ENCODE measurements around the gene CEMIP2.

DNA sequence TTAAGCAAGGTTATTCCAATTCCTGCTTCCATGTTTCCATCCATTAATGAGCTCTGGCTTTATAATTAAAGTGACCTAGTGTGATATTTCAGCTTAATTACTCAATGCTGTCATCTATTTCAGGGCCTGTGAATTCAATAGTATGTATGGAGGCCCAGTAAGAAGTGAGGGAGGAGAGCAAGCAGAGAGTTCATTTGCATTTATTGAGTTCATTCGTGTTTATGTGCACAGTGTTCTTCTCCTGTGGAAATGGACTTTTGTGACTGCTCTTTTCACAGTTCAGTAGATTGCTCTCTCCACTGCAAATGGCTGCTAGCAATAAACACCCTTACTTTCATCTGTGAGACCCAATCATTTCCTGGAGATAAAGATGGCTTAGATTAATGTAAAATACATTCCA lies 130.9 kb downstream of the CEMIP2 start:
- TF ChIP-seq, protein P1, sequence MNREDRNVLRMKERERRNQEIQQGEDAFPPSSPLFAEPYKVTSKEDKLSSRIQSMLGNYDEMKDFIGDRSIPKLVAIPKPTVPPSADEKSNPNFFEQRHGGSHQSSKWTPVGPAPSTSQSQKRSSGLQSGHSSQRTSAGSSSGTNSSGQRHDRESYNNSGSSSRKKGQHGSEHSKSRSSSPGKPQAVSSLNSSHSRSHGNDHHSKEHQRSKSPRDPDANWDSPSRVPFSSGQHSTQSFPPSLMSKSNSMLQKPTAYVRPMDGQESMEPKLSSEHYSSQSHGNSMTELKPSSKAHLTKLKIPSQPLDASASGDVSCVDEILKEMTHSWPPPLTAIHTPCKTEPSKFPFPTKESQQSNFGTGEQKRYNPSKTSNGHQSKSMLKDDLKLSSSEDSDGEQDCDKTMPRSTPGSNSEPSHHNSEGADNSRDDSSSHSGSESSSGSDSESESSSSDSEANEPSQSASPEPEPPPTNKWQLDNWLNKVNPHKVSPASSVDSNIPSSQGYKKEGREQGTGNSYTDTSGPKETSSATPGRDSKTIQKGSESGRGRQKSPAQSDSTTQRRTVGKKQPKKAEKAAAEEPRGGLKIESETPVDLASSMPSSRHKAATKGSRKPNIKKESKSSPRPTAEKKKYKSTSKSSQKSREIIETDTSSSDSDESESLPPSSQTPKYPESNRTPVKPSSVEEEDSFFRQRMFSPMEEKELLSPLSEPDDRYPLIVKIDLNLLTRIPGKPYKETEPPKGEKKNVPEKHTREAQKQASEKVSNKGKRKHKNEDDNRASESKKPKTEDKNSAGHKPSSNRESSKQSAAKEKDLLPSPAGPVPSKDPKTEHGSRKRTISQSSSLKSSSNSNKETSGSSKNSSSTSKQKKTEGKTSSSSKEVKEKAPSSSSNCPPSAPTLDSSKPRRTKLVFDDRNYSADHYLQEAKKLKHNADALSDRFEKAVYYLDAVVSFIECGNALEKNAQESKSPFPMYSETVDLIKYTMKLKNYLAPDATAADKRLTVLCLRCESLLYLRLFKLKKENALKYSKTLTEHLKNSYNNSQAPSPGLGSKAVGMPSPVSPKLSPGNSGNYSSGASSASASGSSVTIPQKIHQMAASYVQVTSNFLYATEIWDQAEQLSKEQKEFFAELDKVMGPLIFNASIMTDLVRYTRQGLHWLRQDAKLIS (CRISPR knock-in tag; IDR thresholded peaks at IDR 0.05) = no peak
- TF ChIP-seq, protein P2, sequence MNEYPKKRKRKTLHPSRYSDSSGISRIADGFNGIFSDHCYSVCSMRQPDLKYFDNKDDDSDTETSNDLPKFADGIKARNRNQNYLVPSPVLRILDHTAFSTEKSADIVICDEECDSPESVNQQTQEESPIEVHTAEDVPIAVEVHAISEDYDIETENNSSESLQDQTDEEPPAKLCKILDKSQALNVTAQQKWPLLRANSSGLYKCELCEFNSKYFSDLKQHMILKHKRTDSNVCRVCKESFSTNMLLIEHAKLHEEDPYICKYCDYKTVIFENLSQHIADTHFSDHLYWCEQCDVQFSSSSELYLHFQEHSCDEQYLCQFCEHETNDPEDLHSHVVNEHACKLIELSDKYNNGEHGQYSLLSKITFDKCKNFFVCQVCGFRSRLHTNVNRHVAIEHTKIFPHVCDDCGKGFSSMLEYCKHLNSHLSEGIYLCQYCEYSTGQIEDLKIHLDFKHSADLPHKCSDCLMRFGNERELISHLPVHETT (CRISPR knock-in tag; conservative IDR thresholded peaks at IDR 0.05) = no peak
